Loucy (cell line): ENCODE measurements around the gene CFC1B.
"Not testable (repeated sequence)": the region's sequence is repeated elsewhere in the genome, so short reads cannot be mapped to it uniquely, and the experiment has no call there.

Experiments used
- H2AFZ ChIP-seq: fragments of 200-600 bp; sonication (generic); 2 replicates; pipeline ENCODE4 v1.6.0; 2016; ENCODE audit warnings: antibody characterized with exemption, mild to moderate bottlenecking, low read length, moderate library complexity
- H3F3A ChIP-seq: fragments of 200-600 bp; 2 replicates; pipeline ENCODE4 v1.6.0; 2016; ENCODE audit warnings: antibody characterized with exemption, low read depth, mild to moderate bottlenecking
- H3K27me3 ChIP-seq: fragments of 200-600 bp; sonication (generic); 2 replicates; pipeline ENCODE4 v1.6.1; 2014; ENCODE audit warnings: low read length, mild to moderate bottlenecking; ENCODE audit not compliant: insufficient read depth, poor library complexity, severe bottlenecking
- H3K36me3 ChIP-seq: fragments of 200-600 bp; sonication (generic); 2 replicates; pipeline ENCODE4 v1.6.1; 2016; ENCODE audit warnings: low read length; ENCODE audit not compliant: insufficient read depth
- H3K4me1 ChIP-seq: fragments of 200-600 bp; sonication (generic); 2 replicates; pipeline ENCODE4 v1.5.1; 2014; ENCODE audit warnings: low read length, mild to moderate bottlenecking; ENCODE audit not compliant: insufficient read depth, poor library complexity, severe bottlenecking
- H3K4me2 ChIP-seq: fragments of 200-600 bp; sonication (generic); 2 replicates; pipeline ENCODE4 v1.6.0; 2014; ENCODE audit warnings: antibody characterized with exemption, low read length, low read depth, mild to moderate bottlenecking; ENCODE audit not compliant: poor library complexity, severe bottlenecking
- H3K4me3 ChIP-seq: fragments of 200-600 bp; sonication (generic); 2 replicates; pipeline ENCODE4 v1.5.1; 2014; ENCODE audit warnings: low read length, mild to moderate bottlenecking, mixed read lengths; ENCODE audit not compliant: poor library complexity, severe bottlenecking
- H3K79me2 ChIP-seq: fragments of 200-600 bp; sonication (generic); 2 replicates; pipeline ENCODE4 v1.6.1; 2014; ENCODE audit warnings: low read length; ENCODE audit not compliant: insufficient read depth
- H3K9ac ChIP-seq: fragments of 200-600 bp; sonication (generic); 2 replicates; pipeline ENCODE4 v1.6.0; 2014; ENCODE audit warnings: mild to moderate bottlenecking, low read depth, low read length, moderate library complexity; ENCODE audit not compliant: poor library complexity, severe bottlenecking
- H3K9me2 ChIP-seq: fragments of 200-600 bp; sonication (generic); replicated peaks from 2 replicates; pipeline ENCODE4 v1.6.1; 2016; ENCODE audit warnings: low read depth, low read length, mixed read lengths
- H3K9me3 ChIP-seq: fragments of 200-600 bp; sonication (generic); 2 replicates; pipeline ENCODE4 v1.6.1; 2014; ENCODE audit warnings: mild to moderate bottlenecking, antibody characterized with exemption, low read length, low read depth; ENCODE audit not compliant: insufficient read depth
- H4K20me1 ChIP-seq: fragments of 200-600 bp; sonication (generic); 2 replicates; pipeline ENCODE4 v1.6.0; 2014; ENCODE audit warnings: antibody characterized with exemption, low read length, mild to moderate bottlenecking; ENCODE audit not compliant: insufficient read depth, poor library complexity, severe bottlenecking

The CFC1B gene

DNA sequence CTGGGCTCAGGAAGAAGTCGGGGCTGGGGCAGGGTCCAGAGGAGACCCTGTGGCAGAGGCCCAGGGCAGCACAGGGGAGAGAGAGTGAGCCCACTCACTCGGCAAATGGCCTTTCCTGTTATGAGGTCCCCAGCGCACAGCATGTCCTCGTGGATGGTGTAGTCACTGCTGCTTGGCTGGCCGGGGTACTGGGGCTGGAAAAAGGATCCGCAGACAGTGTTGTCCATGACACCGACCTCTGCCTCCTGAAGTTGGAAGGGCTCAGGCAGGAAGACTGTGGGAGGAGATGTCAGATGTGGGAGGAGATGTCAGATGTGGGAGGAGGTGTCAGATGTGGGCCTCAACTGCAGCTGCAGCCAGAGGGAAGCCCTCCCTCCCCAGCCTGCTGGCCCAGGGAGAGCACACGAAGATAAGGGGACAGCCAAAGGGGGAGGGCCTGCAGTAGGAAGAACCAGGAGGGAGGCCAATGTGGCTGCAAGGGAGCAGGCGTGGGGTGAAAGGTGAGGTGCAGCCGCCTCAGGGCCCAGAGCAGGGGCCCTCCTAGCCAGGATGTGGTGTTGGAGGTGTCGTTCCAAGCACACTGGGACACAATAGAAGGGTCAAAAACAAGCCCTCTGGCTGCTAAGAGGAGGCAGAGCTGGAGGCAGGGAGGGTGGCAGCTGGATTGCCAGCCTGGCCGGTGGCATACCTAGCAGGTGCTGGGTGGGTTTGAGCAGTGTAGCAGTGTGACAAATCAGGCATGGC, 22.9 kb downstream of the CFC1B start:
- not testable (repeated sequence) for H3K9me3 ChIP-seq, H3K27me3 ChIP-seq, H3K4me1 ChIP-seq, H3K4me3 ChIP-seq, H3K36me3 ChIP-seq, H3F3A ChIP-seq, H4K20me1 ChIP-seq, H2AFZ ChIP-seq, H3K9me2 ChIP-seq, H3K9ac ChIP-seq, H3K4me2 ChIP-seq, H3K79me2 ChIP-seq

DNA sequence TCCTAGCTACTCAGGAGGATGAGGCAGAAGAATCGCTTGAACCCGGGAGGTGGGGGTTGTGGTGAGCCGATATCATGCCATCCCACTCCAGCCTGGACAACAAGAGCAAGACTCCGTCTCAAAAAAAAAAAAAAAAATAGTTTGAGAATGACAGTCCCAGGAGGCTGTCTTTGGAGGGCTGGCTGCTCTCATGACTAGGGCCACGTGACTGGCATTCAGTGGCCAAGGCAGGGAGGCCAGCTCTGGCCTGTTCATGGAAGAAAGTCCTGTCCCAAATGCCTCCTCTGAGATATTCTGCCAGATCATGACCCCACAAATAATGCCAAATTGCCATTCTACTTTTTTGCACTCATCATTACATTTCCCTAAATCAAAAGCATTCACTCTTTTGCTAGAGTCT, 24.0 kb downstream of the CFC1B start:
- H3K9ac ChIP-seq, H3K9me3 ChIP-seq, H3K79me2 ChIP-seq, H3K9me2 ChIP-seq, H3F3A ChIP-seq, H3K27me3 ChIP-seq, H4K20me1 ChIP-seq, H3K4me3 ChIP-seq, H3K36me3 ChIP-seq, H3K4me2 ChIP-seq, H3K4me1 ChIP-seq, H2AFZ ChIP-seq: not testable (repeated sequence)

DNA sequence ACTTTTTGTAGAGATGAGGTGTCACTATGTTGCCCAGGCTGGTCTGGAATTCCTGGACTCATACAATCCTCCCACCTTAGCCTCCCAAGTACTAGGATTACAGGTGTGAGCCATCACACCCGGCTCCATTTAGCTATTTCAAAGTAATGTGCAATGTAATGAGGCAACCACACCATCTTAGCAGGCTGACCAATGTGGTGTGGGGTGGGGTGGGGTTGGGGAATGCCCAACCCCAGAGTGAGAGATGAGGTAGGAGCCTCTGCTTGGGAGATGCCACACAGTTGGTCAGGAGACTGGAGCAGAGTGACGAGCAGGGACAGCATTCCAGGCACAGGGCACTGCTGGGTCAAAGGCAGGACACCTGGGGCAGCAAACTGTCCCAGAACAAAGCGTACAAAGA, 27.4 kb downstream of the CFC1B start:
- H3K27me3 ChIP-seq, H3F3A ChIP-seq, H3K9ac ChIP-seq, H3K36me3 ChIP-seq, H3K4me2 ChIP-seq, H4K20me1 ChIP-seq, H3K4me1 ChIP-seq, H3K9me3 ChIP-seq, H3K79me2 ChIP-seq, H3K4me3 ChIP-seq, H3K9me2 ChIP-seq, H2AFZ ChIP-seq: not testable (repeated sequence)

DNA sequence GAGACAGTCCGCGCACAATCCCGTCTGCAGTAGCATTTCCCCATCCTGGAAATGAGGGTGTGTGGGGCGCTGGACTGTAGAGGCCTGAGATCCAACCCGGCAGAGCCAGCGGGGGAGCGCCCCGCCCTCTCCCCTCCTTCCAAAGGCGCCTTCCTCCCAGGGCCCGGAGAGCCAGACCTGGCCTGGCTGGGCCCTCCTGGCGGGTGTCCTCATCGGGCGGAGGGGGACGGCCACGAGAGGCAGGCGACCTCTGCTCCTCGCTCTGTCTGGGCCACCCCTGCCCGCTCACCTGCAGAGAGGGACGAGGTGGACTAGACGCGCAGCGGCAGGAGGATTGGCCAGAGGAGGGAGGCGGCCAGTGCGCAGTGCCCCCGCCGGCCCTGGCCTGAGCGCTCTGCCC, 28.5 kb downstream of the CFC1B start:
- not testable (repeated sequence) for H4K20me1 ChIP-seq, H3K27me3 ChIP-seq, H2AFZ ChIP-seq, H3K4me3 ChIP-seq, H3F3A ChIP-seq, H3K9ac ChIP-seq, H3K9me3 ChIP-seq, H3K4me1 ChIP-seq, H3K9me2 ChIP-seq, H3K79me2 ChIP-seq, H3K36me3 ChIP-seq, H3K4me2 ChIP-seq

DNA sequence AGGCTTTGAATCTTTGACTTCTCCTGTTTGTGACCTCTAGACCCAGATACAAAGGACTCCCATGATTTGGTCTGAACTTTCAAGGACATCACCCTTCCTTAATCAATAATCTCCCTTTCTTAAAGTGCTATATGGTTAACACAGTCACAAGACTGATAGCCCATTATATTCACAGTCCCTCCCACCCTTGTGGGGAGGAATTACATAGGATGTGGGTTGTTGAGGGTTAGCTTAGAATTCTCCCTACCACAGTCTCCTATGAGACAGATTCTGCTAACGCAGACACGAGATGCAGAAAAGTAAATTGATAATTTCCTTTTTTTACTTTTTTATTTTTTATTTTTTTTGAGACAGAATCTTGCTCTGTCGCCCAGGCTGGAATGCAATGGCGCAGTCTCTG, 33.2 kb downstream of the CFC1B start:
- H3K36me3 ChIP-seq: not testable (repeated sequence)

DNA sequence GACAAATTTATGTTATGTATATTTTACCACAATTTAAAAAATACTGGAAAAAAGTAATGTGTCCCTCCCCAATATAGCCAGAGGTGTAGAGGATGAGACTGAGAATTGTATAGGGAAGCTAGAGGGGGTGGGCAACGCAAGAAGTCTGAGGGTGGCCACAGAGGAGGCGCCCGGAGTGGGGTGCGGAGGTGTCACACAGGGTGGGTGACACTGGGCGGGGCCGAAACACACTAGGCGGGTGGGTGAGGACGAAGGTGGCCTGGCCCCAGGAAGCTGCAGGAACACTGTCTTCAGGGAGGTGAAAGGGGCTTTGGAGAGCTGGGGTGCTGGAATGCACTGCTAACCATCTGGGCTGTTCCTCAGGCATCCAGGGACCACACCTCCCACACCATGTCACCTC, 35.4 kb downstream of the CFC1B start:
- not testable (repeated sequence) for H4K20me1 ChIP-seq, H3K9me2 ChIP-seq, H3K27me3 ChIP-seq, H3K36me3 ChIP-seq, H3K4me3 ChIP-seq, H3F3A ChIP-seq, H3K9ac ChIP-seq, H3K4me2 ChIP-seq, H3K4me1 ChIP-seq, H2AFZ ChIP-seq, H3K9me3 ChIP-seq, H3K79me2 ChIP-seq

More for the DNA sequence above, 33.2 kb downstream of the CFC1B start:
- not testable (repeated sequence) for H3K79me2 ChIP-seq, H3K9me2 ChIP-seq, H3K4me1 ChIP-seq, H4K20me1 ChIP-seq, H3K9me3 ChIP-seq, H3K27me3 ChIP-seq, H3F3A ChIP-seq, H3K4me2 ChIP-seq, H2AFZ ChIP-seq, H3K9ac ChIP-seq, H3K4me3 ChIP-seq

DNA sequence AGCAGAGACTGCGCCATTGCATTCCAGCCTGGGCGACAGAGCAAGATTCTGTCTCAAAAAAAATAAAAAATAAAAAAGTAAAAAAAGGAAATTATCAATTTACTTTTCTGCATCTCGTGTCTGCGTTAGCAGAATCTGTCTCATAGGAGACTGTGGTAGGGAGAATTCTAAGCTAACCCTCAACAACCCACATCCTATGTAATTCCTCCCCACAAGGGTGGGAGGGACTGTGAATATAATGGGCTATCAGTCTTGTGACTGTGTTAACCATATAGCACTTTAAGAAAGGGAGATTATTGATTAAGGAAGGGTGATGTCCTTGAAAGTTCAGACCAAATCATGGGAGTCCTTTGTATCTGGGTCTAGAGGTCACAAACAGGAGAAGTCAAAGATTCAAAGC, 45.1 kb downstream of the CFC1B start:
- not testable (repeated sequence) for H3K9ac ChIP-seq, H3K4me2 ChIP-seq, H3F3A ChIP-seq, H2AFZ ChIP-seq, H3K4me1 ChIP-seq, H3K9me3 ChIP-seq, H3K4me3 ChIP-seq, H3K9me2 ChIP-seq, H4K20me1 ChIP-seq, H3K27me3 ChIP-seq, H3K79me2 ChIP-seq, H3K36me3 ChIP-seq
